Ammon's horn (tissue), 1 donor: Measurements from ENCODE around the gene P2RY10.
"Not testable (repeated sequence)": the region's sequence is repeated elsewhere in the genome, so short reads cannot be mapped to it uniquely, and the experiment has no call there.

ENCODE experiments used
- DNase-seq: peaks from one replicate; pipeline ENCODE4 v3.0.0-alpha.2; 2016; ENCODE audit warnings: low spot score

Gene P2RY10, protein sequence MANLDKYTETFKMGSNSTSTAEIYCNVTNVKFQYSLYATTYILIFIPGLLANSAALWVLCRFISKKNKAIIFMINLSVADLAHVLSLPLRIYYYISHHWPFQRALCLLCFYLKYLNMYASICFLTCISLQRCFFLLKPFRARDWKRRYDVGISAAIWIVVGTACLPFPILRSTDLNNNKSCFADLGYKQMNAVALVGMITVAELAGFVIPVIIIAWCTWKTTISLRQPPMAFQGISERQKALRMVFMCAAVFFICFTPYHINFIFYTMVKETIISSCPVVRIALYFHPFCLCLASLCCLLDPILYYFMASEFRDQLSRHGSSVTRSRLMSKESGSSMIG

GRCh38 chrX:78945186-78945912 lies at the start of gene P2RY10:
Gene P2RY10, plus strand, starts transcription at chrX:78945391. Its CDS starts 15,130 bp downstream, at chrX:78960521.
- no peak for DNase-seq

- no peak for DNase-seq
Measured at GRCh38 chrX:78922754-78923153, 22.4 kb upstream of the P2RY10 start.

DNA sequence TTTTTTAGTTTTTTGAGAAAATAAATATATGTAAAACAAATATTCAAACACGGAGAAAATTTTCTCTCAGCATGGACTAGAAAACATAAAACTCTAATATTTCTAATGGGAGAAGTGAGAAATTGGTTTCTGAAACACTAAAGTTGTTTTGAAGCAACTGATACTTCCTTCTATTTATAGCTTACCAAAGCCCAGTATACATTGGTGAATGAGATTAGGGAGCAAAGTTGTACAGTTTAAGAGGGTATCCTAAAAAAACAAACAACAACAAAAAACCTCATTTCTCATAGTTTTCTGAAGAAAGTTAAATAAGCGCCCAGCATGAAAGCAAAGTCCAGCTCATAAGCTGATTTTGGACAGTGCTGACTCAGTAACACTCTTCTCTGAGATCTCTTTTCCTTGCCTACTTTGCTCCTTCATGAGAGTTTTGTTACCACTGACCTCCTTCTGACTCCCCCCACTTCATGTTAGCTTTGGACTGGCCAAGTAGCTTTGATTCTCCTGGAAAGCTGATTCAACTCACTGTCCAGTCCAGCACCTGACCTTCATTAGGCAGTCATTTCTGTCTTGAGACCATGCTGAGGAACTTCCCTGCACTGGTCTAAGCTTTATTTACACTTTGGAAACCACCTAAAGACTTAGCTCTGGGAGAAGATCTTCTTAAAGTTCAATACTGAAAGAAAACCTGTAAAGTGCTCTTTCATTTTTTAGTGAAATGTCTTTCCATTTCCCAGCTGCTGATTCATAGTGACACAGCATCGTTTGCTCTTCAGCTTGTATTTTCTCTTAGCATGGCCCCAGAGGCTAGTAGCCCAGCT lies 21.8 kb upstream of the P2RY10 start:
- DNase-seq: no peak

GRCh38 chrX:78931814-78932213 lies 13.4 kb upstream of the P2RY10 start:
- DNase-seq: no peak

DNA sequence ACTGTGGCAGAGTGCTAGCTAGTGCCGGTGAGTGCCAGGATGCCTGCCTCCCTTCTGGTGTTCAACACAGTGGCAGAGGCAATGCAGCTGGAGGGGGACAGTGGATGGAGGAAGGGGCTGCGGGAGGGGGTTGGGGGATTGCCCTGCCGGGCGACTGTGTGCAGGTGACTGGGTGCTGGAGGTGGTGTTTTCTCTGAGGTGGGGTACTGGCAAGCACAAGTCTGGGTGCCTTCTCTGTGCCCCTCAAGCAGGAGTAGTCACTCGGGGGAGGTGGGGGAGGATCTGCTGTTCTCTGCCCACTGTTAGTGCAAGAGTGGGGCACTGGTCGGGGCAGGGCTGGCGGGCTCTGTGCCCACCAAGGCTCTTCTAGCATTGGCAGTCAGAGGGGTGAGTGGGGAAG lies 10.3 kb upstream of the P2RY10 start:
- DNase-seq: no peak

GRCh38 chrX:78944351-78944750 lies 840 bp upstream of the P2RY10 start:
- no peak for DNase-seq

- DNase-seq: no peak
Measured at GRCh38 chrX:78946178-78946931, 1.2 kb downstream of the P2RY10 start.

DNA sequence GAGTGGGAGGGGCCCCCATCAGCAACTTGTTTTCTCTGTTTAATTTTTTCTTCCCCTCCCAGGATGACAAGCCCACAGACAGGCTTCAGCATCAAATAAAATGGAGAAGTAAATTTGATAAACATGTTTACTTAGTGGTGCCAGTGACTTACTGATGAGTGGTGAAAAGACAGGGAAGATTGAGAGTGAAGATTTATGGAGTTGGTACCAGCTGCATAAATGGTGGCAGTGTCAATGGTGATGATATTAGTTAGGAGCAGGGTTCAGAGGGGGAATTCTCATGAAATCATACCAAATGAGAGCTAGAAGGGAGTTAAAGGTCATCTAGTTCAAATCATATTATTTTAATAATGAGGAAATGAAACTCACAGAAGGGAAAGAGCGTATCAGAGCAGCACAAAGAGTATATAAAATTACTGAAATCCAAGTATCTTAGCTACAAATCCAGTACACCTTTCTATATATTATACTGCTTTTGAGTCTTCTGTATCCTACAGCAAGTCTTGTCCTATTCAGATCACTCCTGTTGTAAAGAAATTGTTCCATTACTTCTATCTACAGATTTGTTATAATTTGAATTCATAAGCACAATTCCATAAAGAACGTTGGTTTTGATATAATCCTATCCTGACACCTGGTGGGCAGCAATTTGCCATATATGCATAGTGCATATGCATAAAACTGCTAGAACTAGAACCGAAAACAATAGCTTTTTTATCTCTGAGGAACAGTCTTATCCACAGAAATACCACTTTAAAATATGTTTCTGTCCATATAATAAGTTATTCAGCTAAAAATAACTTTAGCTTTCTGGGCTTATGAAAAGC lies 5.0 kb downstream of the P2RY10 start:
- no peak for DNase-seq

- DNase-seq: no peak
Measured at GRCh38 chrX:78957049-78957767, 12.0 kb downstream of the P2RY10 start.

DNA sequence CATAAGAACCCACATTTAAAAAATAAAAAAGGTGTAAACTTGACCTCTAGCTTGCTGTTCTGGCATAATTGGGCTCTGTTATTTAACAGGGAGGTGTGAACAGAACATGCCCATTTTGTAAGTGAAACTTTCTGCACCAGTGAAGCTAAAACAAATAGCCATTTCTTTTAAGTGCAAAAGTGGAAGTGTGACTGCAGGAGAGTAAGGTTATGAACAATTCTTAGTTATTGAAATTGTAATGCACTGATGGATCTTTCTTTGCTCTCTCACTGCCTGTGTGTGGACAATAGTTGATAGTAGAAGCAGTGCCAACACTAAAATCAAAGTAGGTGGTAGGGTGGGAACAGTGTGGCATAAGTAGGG lies 12.6 kb downstream of the P2RY10 start:
- DNase-seq: no peak

DNA sequence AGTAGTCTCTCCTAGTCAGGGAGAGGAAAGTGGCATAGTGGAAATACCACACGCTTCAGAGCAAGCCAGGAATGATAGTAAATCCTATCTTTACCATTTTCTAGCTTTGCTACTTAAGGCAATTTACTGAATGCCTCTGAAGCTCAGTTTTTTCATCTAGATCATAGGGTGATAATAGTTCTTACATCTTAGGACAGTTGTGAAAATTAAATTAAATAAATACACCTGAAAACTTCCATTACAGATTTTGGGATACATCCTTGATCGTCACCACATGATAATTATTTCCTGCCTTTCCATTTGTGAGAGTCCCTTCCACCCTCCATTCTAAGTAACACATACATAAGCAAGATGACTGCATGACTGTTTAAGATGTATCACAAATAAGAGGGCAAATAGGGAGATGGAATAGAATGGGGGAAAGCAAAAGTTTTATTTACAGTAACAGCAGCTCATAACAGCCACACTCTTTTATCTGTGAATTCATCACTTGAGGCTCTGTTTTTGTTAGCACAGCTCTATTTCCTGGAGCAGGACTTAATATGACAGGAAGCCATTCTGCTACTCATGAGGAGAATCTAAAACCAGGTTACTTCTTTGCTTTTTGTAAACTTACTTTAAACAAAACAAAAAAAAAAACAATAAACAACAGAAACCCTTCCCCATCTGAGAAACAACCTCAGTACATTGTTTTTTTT lies 13.4 kb downstream of the P2RY10 start:
- DNase-seq: no peak

DNA sequence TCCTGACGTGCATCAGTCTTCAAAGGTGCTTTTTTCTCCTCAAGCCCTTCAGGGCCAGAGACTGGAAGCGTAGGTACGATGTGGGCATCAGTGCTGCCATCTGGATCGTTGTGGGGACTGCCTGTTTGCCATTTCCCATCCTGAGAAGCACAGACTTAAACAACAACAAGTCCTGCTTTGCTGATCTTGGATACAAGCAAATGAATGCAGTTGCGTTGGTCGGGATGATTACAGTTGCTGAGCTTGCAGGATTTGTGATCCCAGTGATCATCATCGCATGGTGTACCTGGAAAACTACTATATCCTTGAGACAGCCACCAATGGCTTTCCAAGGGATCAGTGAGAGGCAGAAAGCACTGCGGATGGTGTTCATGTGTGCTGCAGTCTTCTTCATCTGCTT lies 15.7 kb downstream of the P2RY10 start:
- no peak for DNase-seq

DNA sequence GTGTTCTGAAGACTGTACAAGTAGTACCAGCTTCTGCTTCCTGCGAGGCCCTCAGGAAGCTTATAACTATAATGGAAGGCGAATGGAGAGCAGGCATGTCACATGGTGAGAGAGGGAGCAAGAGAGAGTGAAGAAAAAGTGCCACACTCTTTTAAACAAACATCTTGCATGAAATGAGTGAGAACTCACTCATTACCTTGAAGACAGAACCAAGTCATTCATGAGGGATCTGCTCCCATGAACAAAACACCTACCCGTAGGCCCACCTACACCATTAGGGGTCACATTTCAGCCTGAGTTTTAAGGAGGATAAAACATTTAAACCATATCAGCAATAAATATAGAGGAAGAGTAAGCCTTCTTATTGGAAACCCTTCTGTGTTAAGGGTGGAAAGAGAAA lies 19.4 kb downstream of the P2RY10 start:
- no peak for DNase-seq

DNA sequence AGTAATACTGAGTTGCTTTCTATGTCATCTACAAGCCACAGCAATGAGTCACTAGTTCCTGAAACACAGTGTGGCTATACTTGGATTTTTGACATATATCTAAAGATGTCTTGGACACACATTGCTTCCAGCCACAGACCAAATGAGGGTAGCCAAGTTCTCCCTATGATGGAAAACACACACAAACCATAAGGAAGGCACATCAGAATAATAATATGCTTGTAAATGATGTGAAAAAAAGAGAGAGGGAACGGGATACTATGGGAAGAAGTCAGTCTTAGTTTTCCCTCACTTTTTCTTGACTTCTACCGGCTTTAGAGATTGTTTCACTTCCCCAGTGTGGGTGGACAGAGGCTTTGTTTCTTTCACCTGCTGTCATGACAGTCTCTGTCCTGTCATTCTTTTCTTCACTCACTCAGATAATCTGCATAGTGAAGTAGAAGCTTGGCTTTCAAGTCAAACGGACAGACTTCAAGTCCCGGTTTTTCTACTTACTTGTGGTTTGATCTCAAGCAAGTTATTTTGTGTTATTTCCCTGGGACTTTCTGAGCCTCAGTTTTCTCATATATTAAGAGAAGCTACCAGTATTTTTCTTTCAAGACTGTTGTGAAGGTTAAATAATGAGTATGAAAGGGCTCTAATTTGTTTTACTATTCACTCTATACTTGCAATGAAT lies 34.7 kb downstream of the P2RY10 start:
- no peak for DNase-seq

GRCh38 chrX:78989349-78989748 lies 44.2 kb downstream of the P2RY10 start:
- no peak for DNase-seq

- DNase-seq: no peak
Measured at GRCh38 chrX:78997870-78998558, 52.8 kb downstream of the P2RY10 start.

DNA sequence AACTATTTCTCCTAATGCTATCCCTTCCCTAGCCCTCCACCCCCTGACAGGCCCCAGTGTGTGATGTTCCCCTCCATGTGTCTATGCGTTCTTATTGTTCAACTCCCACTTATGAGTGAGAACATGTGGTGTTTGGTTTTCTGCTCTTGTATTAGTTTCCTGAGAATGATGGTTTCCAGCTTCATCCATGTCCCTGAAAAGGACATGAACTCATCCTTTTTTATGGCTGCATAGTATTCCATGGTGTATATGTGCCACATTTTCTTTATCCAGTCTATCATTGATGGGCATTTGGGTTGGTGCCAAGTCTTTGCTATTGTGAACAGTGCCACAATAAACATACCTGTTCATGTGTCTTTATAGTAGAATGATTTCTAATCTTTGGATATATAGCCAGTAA lies 62.3 kb downstream of the P2RY10 start:
- not testable (repeated sequence) for DNase-seq
